HepG2 (cell line): ENCODE results near the gene ZC3H14. TPM values are rescaled to one million over a fixed set of nuclear protein-coding genes. Genes with fewer than 3 reads are reported as not detected.

Experiments used
- ATAC-seq: fragments of 200-7000 bp; cut with Tn5 transposase; 3 replicates; pipeline ENCODE4 v1.9.1; 2020; ENCODE audit warnings: mild to moderate bottlenecking, moderate library complexity
- BruUV-seq: library from RNA; stranded (reverse); fragments of 400-500 nt; replicated peaks from 2 replicates; lab custom pipeline; 2021; lab: Mats Ljungman, UMichigan
- CTCF ChIA-PET: fragments of 300-600 bp; formaldehyde crosslinking; extraction: SDS; loops from one replicate; lab custom pipeline; 2021; ENCODE audit warnings: low total read pairs, inconsistent platforms, low intra/inter-chr PET ratio; lab: Yijun Ruan, JAX
- POLR2A ChIA-PET: fragments of 350-600 bp; sonication (Branson Sonifier 250); formaldehyde crosslinking; loops from one replicate; lab custom pipeline; 2020; ENCODE audit warnings: antibody characterized with exemption, inconsistent platforms; lab: Yijun Ruan, JAX
- DNase-seq: peaks from one replicate; pipeline ENCODE4 v3.0.0-alpha.2; 2015; ENCODE audit warnings: low spot score
- FAIRE-seq: peaks from 3 replicates; lab custom pipeline; 2011; peaks lifted over from hg19 to GRCh38; lab: Jason Lieb, UNC
- H2AFZ ChIP-seq: one replicate; pipeline ENCODE4 v1.6.1; 2011; ENCODE audit warnings: low read length, inconsistent platforms
- H3K27ac ChIP-seq: fragments of 300-600 bp; 3 replicates; pipeline ENCODE4 v1.8.0; 2011; ENCODE audit warnings: mixed run types, mild to moderate bottlenecking, mixed read lengths, low read length, inconsistent platforms; ENCODE audit not compliant: insufficient read depth; ENCODE audit errors: extremely low read length
- H3K27me3 ChIP-seq, 2 experiments: fragments of 200-600 bp in 1 of 2; 2 replicates in 1 of 2; 3 replicates in 1 of 2; pipeline versions ENCODE4 v1.6.0 to v1.8.0; 2011; ENCODE audit warnings: low read length in 2 of 2, mild to moderate bottlenecking in 2 of 2, moderate library complexity in 2 of 2, inconsistent platforms in 1 of 2; ENCODE audit not compliant: insufficient read depth in 2 of 2, control insufficient read depth in 1 of 2
- H3K36me3 ChIP-seq, 2 experiments: fragments of 200-600 bp in 1 of 2; replicated peaks in 1 of 2; 2 replicates in 1 of 2; 3 replicates in 1 of 2; pipeline versions ENCODE4 v1.5.1 to v1.8.0; 2011; ENCODE audit warnings: low read length in 2 of 2, inconsistent platforms in 1 of 2; ENCODE audit not compliant: insufficient read depth in 2 of 2, control insufficient read depth in 1 of 2
- H3K4me1 ChIP-seq: 2 replicates; pipeline ENCODE4 v1.5.1; 2012; ENCODE audit warnings: low read length, inconsistent platforms; ENCODE audit not compliant: insufficient read depth
- H3K4me2 ChIP-seq: 2 replicates; pipeline ENCODE4 v1.6.0; 2011; ENCODE audit warnings: low read depth, low read length, inconsistent platforms
- H3K4me3 ChIP-seq, 3 experiments: fragments of 200-600 bp in 1 of 3; sonication (generic), shearing (Covaris generic) in 1 of 3; replicated peaks in 1 of 3; 2 replicates each; pipeline ENCODE4 v1.5.1; 2011 to 2016; ENCODE audit warnings: low read length in 3 of 3, inconsistent platforms in 2 of 3, low read depth in 2 of 3, mild to moderate bottlenecking in 2 of 3, control low read depth in 1 of 3, mixed read lengths in 1 of 3; ENCODE audit not compliant: insufficient read depth in 1 of 3
- H3K79me2 ChIP-seq: one replicate; pipeline ENCODE4 v1.6.1; 2011; ENCODE audit warnings: low read length, inconsistent platforms; ENCODE audit not compliant: insufficient read depth
- H3K9ac ChIP-seq: 2 replicates; pipeline ENCODE4 v1.6.0; 2011; ENCODE audit warnings: mild to moderate bottlenecking, low read depth, low read length, inconsistent platforms; ENCODE audit not compliant: insufficient read depth
- H3K9me3 ChIP-seq: 2 replicates; pipeline ENCODE4 v1.5.1; 2012; ENCODE audit warnings: mild to moderate bottlenecking, low read length
- H4K20me1 ChIP-seq: 2 replicates; pipeline ENCODE4 v1.6.0; 2011; ENCODE audit warnings: inconsistent platforms, mild to moderate bottlenecking, low read length, moderate library complexity; ENCODE audit not compliant: insufficient read depth
- ATAD3A ChIP-seq: sonication (generic); formaldehyde crosslinking; IDR thresholded peaks from 2 replicates; pipeline ENCODE4 v1.4.0; 2020; ENCODE audit warnings: missing genetic modification reagents
- DPF2 ChIP-seq: sonication (generic); formaldehyde crosslinking; IDR thresholded peaks from 2 replicates; pipeline ENCODE4 v1.4.0; 2020; ENCODE audit warnings: mild to moderate bottlenecking, low read depth, missing genetic modification reagents, borderline replicate concordance
- GZF1 ChIP-seq: sonication (generic); formaldehyde crosslinking; IDR thresholded peaks from 2 replicates; pipeline ENCODE4 v1.5.1; 2020; ENCODE audit warnings: mild to moderate bottlenecking, missing genetic modification reagents
- JARID2 ChIP-seq: sonication (generic); formaldehyde crosslinking; IDR thresholded peaks from 2 replicates; pipeline ENCODE4 v1.8.1; 2023; ENCODE audit warnings: missing genetic modification reagents, inconsistent platforms; ENCODE audit not compliant: insufficient replicate concordance
- KLF9 ChIP-seq: IDR thresholded peaks from 2 replicates; pipeline ENCODE4 v1.6.1; 2016; ENCODE audit warnings: low read depth
- SCMH1 ChIP-seq: sonication (generic); formaldehyde crosslinking; IDR thresholded peaks from 2 replicates; pipeline ENCODE4 v1.9.0; 2021; ENCODE audit warnings: missing genetic modification reagents, mild to moderate bottlenecking, borderline replicate concordance
- TMF1 ChIP-seq: sonication (generic); formaldehyde crosslinking; IDR thresholded peaks from 2 replicates; pipeline ENCODE4 v1.8.1; 2022; ENCODE audit warnings: low read depth, missing genetic modification reagents
- ZNF121 ChIP-seq: sonication (generic); formaldehyde crosslinking; IDR thresholded peaks from 2 replicates; pipeline ENCODE4 v1.5.0; 2020; ENCODE audit warnings: mild to moderate bottlenecking, missing genetic modification reagents
- WGBS: methylation state at CpG from one replicate; pipeline ENCODE4 v1.1.6; 2017; ENCODE audit warnings: low lambda C conversion rate; 5-methylcytosine and 5-hydroxymethylcytosine counted together
- in situ Hi-C: cut with HindIII; loops from 2 replicates; pipeline ENCODE4 v1.10.0; 2017; ENCODE audit warnings: low pct_unique_long_range_greater_than_20kb; ENCODE audit not compliant: extremely low pct_ligation_motif_present
- intact Hi-C: fragments of 100-400 bp; cut with micrococcal nuclease; formaldehyde crosslinking; loops from one replicate; pipeline ENCODE4 v1.10.0; 2022; ENCODE audit not compliant: unreplicated experiment
- polyA plus RNA-seq, 8 experiments: library from polyadenylated mRNA; depleted of rRNA in 3 of 8; stranded (reverse) in 7 of 8; unstranded in 1 of 8; fragments of >200 nt; fragmentation: Illumina TruSeq in 4 of 8; extraction: Trizol in 4 of 8; gene quantifications; 2 replicates each; pipeline versions ENCODE4 v1.2.1 to v1.2.3, GENCODE V29; 2011 to 2016; ENCODE audit warnings: low read depth in 4 of 8, missing spikeins in 1 of 8, mixed read lengths in 1 of 8; ENCODE audit not compliant: insufficient read depth in 1 of 8
- total RNA-seq, 5 experiments: library from RNA; depleted of rRNA; stranded (reverse); fragments of >200 nt; fragmentation: Illumina TruSeq; extraction: Trizol; gene quantifications; 2 replicates each; pipeline ENCODE4 v1.2.3, GENCODE V29; 2016; ENCODE audit warnings: low read depth in 1 of 5
- TF ChIP-seq, protein P1 (sequence below): sonication (generic); formaldehyde crosslinking; IDR thresholded peaks from 2 replicates; pipeline ENCODE4 v1.9.0; 2021; ENCODE audit warnings: missing genetic modification reagents, borderline replicate concordance
- TF ChIP-seq, protein P2 (sequence below): sonication (generic); formaldehyde crosslinking; IDR thresholded peaks from 2 replicates; pipeline ENCODE4 v1.4.0; 2020; ENCODE audit warnings: mild to moderate bottlenecking, missing genetic modification reagents

The ZC3H14 gene
- total and polyA plus RNA-seq, 2 of the 13 experiments (the other 11 are each of a cell fraction or from before 2014, with no cell fraction given), result 65.1 to 67.5 TPM

DNA sequence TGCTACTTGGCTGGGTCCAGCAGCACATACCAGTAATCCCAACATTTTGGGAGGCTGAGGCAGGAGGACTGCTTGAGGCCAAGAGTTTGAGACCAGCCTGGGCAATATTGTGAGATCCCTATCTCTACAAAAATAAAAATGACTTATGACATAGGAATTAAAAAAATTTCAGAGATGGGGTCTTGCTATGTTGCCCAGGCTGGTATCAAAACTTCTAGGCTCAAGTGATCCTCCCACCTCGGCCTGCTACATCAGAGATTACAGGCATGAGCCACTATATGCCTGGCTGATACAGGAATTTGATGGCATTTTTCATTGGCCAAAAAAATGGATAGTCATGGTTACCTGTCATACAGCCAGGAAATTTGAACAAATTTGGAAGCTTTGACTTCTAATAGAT is 54.6 kb downstream of the ZC3H14 start:
- ChIA-PET CTCF (no interaction called here), POLR2A (no interaction called here)
- Histone ChIP-seq H3K4me2 (no peak overlapping the region), H2AFZ (no peak overlapping the region), H3K27ac (no peak overlapping the region), H3K9me3 (no peaks in the 10 kb centered on the region), H3K4me1 (peaks cover 17% of the 10 kb centered on the region), H3K36me3 (peaks cover 0 to 4% of the 10 kb centered on the region in 2 experiments; a peak in 2 of 5 replicates), H4K20me1 (no peaks in the 10 kb centered on the region), H3K27me3 (no peaks in the 10 kb centered on the region), H3K4me3 (no peak overlapping the region), H3K9ac (no peak overlapping the region), H3K79me2 (no peaks in the 10 kb centered on the region)
- 87% methylated on average over 1 of the region's 1 CpG for WGBS
- no TSS peak for BruUV-seq
- FAIRE-seq, result no peak
- TF ChIP-seq KLF9 (no peak), ZNF121 (CRISPR knock-in tag) (peak; percentile 65)
- no peak for ATAC-seq
- in situ Hi-C loops (no loop called here), intact Hi-C loops (no loop called here)
- DNase-seq, result no peak

DNA sequence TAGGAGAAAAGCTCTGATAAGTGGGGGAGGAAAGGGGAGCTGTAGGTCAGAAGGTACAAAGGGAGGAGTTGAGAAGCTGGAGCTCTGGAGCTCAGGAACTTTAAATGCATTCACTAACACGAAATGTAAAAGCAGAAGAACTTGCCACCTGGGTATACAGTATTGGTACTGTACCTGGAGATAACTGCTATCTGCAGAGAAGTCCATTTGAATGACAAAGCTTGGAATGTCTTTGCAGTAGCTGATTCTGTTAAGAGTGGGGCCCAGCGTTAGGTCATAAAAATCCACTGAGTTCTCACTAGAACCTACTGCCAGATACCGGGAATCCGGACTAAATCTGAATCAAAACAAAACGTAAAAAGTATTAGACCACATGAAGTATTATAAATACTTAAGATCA is 55.6 kb downstream of the ZC3H14 start:
- FAIRE-seq, result no peak
- Histone ChIP-seq H3K36me3 (no peaks in the 10 kb centered on the region), H3K9me3 (no peaks in the 10 kb centered on the region), H3K27ac (no peak overlapping the region), H3K9ac (no peak overlapping the region), H3K27me3 (no peaks in the 10 kb centered on the region), H3K4me3 (no peak overlapping the region), H3K4me1 (peaks cover 10% of the 10 kb centered on the region)
- no peak for DNase-seq
- ATAC-seq, result no peak
- in situ Hi-C loops, result no loop called here
- 95% methylated on average over 5 of the region's 5 CpGs for WGBS
- no TSS peak for BruUV-seq
- TF ChIP-seq SCMH1 (CRISPR knock-in tag), result no peak
- TF ChIP-seq, protein P1, sequence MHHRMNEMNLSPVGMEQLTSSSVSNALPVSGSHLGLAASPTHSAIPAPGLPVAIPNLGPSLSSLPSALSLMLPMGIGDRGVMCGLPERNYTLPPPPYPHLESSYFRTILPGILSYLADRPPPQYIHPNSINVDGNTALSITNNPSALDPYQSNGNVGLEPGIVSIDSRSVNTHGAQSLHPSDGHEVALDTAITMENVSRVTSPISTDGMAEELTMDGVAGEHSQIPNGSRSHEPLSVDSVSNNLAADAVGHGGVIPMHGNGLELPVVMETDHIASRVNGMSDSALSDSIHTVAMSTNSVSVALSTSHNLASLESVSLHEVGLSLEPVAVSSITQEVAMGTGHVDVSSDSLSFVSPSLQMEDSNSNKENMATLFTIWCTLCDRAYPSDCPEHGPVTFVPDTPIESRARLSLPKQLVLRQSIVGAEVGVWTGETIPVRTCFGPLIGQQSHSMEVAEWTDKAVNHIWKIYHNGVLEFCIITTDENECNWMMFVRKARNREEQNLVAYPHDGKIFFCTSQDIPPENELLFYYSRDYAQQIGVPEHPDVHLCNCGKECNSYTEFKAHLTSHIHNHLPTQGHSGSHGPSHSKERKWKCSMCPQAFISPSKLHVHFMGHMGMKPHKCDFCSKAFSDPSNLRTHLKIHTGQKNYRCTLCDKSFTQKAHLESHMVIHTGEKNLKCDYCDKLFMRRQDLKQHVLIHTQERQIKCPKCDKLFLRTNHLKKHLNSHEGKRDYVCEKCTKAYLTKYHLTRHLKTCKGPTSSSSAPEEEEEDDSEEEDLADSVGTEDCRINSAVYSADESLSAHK (CRISPR knock-in tag), result no peak
- TF ChIP-seq, protein P2, sequence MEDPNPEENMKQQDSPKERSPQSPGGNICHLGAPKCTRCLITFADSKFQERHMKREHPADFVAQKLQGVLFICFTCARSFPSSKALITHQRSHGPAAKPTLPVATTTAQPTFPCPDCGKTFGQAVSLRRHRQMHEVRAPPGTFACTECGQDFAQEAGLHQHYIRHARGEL, result no peak
- no peak for TF ChIP-seq GZF1 (CRISPR knock-in tag)
- no peak for TF ChIP-seq JARID2 (CRISPR knock-in tag)
- TF ChIP-seq DPF2, result no peak
- TF ChIP-seq TMF1 (CRISPR knock-in tag), result no peak
- no peak for TF ChIP-seq ATAD3A (CRISPR knock-in tag)
- TF ChIP-seq, all 625 proteins: peak for 0
- H2AFZ ChIP-seq, result no peak overlapping the region
- no peaks in the 10 kb centered on the region for H3K79me2 ChIP-seq
- intact Hi-C loops, result no loop called here
- no peak overlapping the region for H3K4me2 ChIP-seq
- POLR2A ChIA-PET, result no interaction called here
- CTCF ChIA-PET, result no interaction called here
- no peaks in the 10 kb centered on the region for H4K20me1 ChIP-seq
